ENCODE measurements around the gene ABCC8.

ABCC8 gene

GRCh38 chr11:17387811-17388210 lies 88.8 kb downstream of the ABCC8 start:
- no peak for DNase-seq (ENCODE audit: low read depth in 3 of 3)

- no peak for DNase-seq (ENCODE audit: low read depth in 3 of 3)
Measured at GRCh38 chr11:17387254-17387653, 89.4 kb downstream of the ABCC8 start.

GRCh38 chr11:17386331-17387084 lies 90.1 kb downstream of the ABCC8 start:
- peak in 2 of 3 donors; percentile 9 to 48 for DNase-seq (ENCODE audit: low read depth in 3 of 3)

GRCh38 chr11:17385926-17386325 lies 90.7 kb downstream of the ABCC8 start:
- no peak for DNase-seq (ENCODE audit: low read depth in 3 of 3)

GRCh38 chr11:17385492-17385891 lies 91.2 kb downstream of the ABCC8 start:
- DNase-seq (ENCODE audit: low read depth in 3 of 3) = no peak

GRCh38 chr11:17384002-17384511 lies 92.6 kb downstream of the ABCC8 start:
- DNase-seq (ENCODE audit: low read depth in 3 of 3) = peak; percentile 55 to 73 (median 58)

GRCh38 chr11:17383461-17383860 lies 93.2 kb downstream of the ABCC8 start:
- no peak for DNase-seq (ENCODE audit: low read depth in 3 of 3)

- DNase-seq (ENCODE audit: low read depth in 3 of 3) = no peak
Measured at GRCh38 chr11:17382046-17382728, 94.5 kb downstream of the ABCC8 start.

GRCh38 chr11:17381156-17381555 lies 95.5 kb downstream of the ABCC8 start:
- no peak for DNase-seq (ENCODE audit: low read depth in 3 of 3)

- no peak for DNase-seq (ENCODE audit: low read depth in 3 of 3)
Measured at GRCh38 chr11:17379383-17380180, 97.1 kb downstream of the ABCC8 start.

- DNase-seq (ENCODE audit: low read depth in 3 of 3) = no peak
Measured at GRCh38 chr11:17378655-17379054, 98.0 kb downstream of the ABCC8 start.

- no peak for DNase-seq (ENCODE audit: low read depth in 3 of 3)
Measured at GRCh38 chr11:17376493-17376892, 100.2 kb downstream of the ABCC8 start.

- no peak for DNase-seq (ENCODE audit: low read depth in 3 of 3)
Measured at GRCh38 chr11:17375547-17375946, 101.1 kb downstream of the ABCC8 start.

GRCh38 chr11:17371614-17372013 lies 105.0 kb downstream of the ABCC8 start:
- DNase-seq (ENCODE audit: low read depth in 3 of 3) = no peak

- DNase-seq (ENCODE audit: low read depth in 3 of 3) = no peak
Measured at GRCh38 chr11:17369684-17370243, 106.9 kb downstream of the ABCC8 start.

- no peak for DNase-seq (ENCODE audit: low read depth in 3 of 3)
Measured at GRCh38 chr11:17369094-17369493, 107.6 kb downstream of the ABCC8 start.

GRCh38 chr11:17368551-17368950 lies 108.1 kb downstream of the ABCC8 start:
- DNase-seq (ENCODE audit: low read depth in 3 of 3) = no peak

- DNase-seq (ENCODE audit: low read depth in 3 of 3) = no peak
Measured at GRCh38 chr11:17366495-17366894, 110.2 kb downstream of the ABCC8 start.

GRCh38 chr11:17354601-17354991 lies 122.0 kb downstream of the ABCC8 start:
- DNase-seq (ENCODE audit: low read depth in 3 of 3) = peak; percentile 32 to 72 (median 47)

GRCh38 chr11:17353821-17354600 lies 122.6 kb downstream of the ABCC8 start:
- DNase-seq (ENCODE audit: low read depth in 3 of 3) = no peak
